ENCODE results near the gene ZNF556.

ZNF556 gene

GRCh38 chr19:2912306-2912705 lies 45.2 kb downstream of the ZNF556 start:
- no peak overlapping the region for H3K27ac ChIP-seq (ENCODE audit: low read length)
- H3K36me3 ChIP-seq (ENCODE audit: control insufficient read depth in 2 of 2, insufficient read depth in 2 of 2, low read length in 2 of 2), result peaks cover 6 to 10% of the 10 kb centered on the region in 2 donors
- no peak overlapping the region for H3K9ac ChIP-seq (ENCODE audit: low read length in 2 of 2)
- H3K27me3 ChIP-seq (ENCODE audit: control insufficient read depth in 1 of 2, insufficient read depth in 2 of 2, low read length in 2 of 2), result no peaks in the 10 kb centered on the region
- peaks cover 4 to 5% of the 10 kb centered on the region in 2 donors for H3K9me3 ChIP-seq (ENCODE audit: control insufficient read depth in 2 of 2, low read length in 2 of 2)
- H3K4me3 ChIP-seq (ENCODE audit: low read length in 2 of 2), result no peak overlapping the region
- no peaks in the 10 kb centered on the region for H3K4me1 ChIP-seq (ENCODE audit: control insufficient read depth, insufficient read depth, low read length)

GRCh38 chr19:2917275-2918184 lies 50.4 kb downstream of the ZNF556 start:
- no peak overlapping the region for H3K4me3 ChIP-seq (ENCODE audit: low read length in 2 of 2)
- H3K36me3 ChIP-seq (ENCODE audit: control insufficient read depth in 2 of 2, insufficient read depth in 2 of 2, low read length in 2 of 2), result peaks cover 16 to 21% of the 10 kb centered on the region in 2 donors

GRCh38 chr19:2922987-2923386 lies 55.9 kb downstream of the ZNF556 start:
- Histone ChIP-seq H3K4me3 (ENCODE audit: low read length in 2 of 2) (no peak overlapping the region), H3K9me3 (ENCODE audit: control insufficient read depth in 2 of 2, low read length in 2 of 2) (peaks cover 0 to under 1% of the 10 kb centered on the region in 2 donors), H3K27me3 (ENCODE audit: control insufficient read depth in 1 of 2, insufficient read depth in 2 of 2, low read length in 2 of 2) (no peaks in the 10 kb centered on the region), H3K27ac (ENCODE audit: low read length) (no peak overlapping the region), H3K36me3 (ENCODE audit: control insufficient read depth in 2 of 2, insufficient read depth in 2 of 2, low read length in 2 of 2) (peaks cover 3 to 4% of the 10 kb centered on the region in 2 donors), H3K9ac (ENCODE audit: low read length in 2 of 2) (no peak overlapping the region), H3K4me1 (ENCODE audit: control insufficient read depth, insufficient read depth, low read length) (no peaks in the 10 kb centered on the region)

More at GRCh38 chr19:2917275-2918184, 50.4 kb downstream of the ZNF556 start:
- no peak overlapping the region for H3K9ac ChIP-seq (ENCODE audit: low read length in 2 of 2)
- H3K27me3 ChIP-seq (ENCODE audit: control insufficient read depth in 1 of 2, insufficient read depth in 2 of 2, low read length in 2 of 2), result no peaks in the 10 kb centered on the region
- H3K4me1 ChIP-seq (ENCODE audit: control insufficient read depth, insufficient read depth, low read length), result no peaks in the 10 kb centered on the region
- peaks cover 6 to 12% of the 10 kb centered on the region in 2 donors for H3K9me3 ChIP-seq (ENCODE audit: control insufficient read depth in 2 of 2, low read length in 2 of 2)
- no peak overlapping the region for H3K27ac ChIP-seq (ENCODE audit: low read length)

- H3K27ac ChIP-seq (ENCODE audit: low read length), result no peak overlapping the region
- H3K9ac ChIP-seq (ENCODE audit: low read length in 2 of 2), result no peak overlapping the region
- no peaks in the 10 kb centered on the region for H3K4me1 ChIP-seq (ENCODE audit: control insufficient read depth, insufficient read depth, low read length)
- H3K9me3 ChIP-seq (ENCODE audit: control insufficient read depth in 2 of 2, low read length in 2 of 2), result no peaks in the 10 kb centered on the region
- no peak overlapping the region for H3K4me3 ChIP-seq (ENCODE audit: low read length in 2 of 2)
- H3K27me3 ChIP-seq (ENCODE audit: control insufficient read depth in 1 of 2, insufficient read depth in 2 of 2, low read length in 2 of 2), result no peaks in the 10 kb centered on the region
- no peaks in the 10 kb centered on the region for H3K36me3 ChIP-seq (ENCODE audit: control insufficient read depth in 2 of 2, insufficient read depth in 2 of 2, low read length in 2 of 2)
Observed at GRCh38 chr19:2923510-2923909, 56.4 kb downstream of the ZNF556 start.

- Histone ChIP-seq H3K36me3 (ENCODE audit: control insufficient read depth in 2 of 2, insufficient read depth in 2 of 2, low read length in 2 of 2) (peaks cover 0 to 2% of the 10 kb centered on the region in 2 donors), H3K27ac (ENCODE audit: low read length) (no peak overlapping the region), H3K9me3 (ENCODE audit: control insufficient read depth in 2 of 2, low read length in 2 of 2) (peaks cover 4 to 6% of the 10 kb centered on the region in 2 donors), H3K27me3 (ENCODE audit: control insufficient read depth in 1 of 2, insufficient read depth in 2 of 2, low read length in 2 of 2) (no peaks in the 10 kb centered on the region), H3K4me1 (ENCODE audit: control insufficient read depth, insufficient read depth, low read length) (no peaks in the 10 kb centered on the region), H3K9ac (ENCODE audit: low read length in 2 of 2) (no peak overlapping the region), H3K4me3 (ENCODE audit: low read length in 2 of 2) (no peak overlapping the region)
Observed at GRCh38 chr19:2926341-2927031, 59.4 kb downstream of the ZNF556 start.

GRCh38 chr19:2927032-2927430 lies 59.9 kb downstream of the ZNF556 start:
- H3K36me3 ChIP-seq (ENCODE audit: control insufficient read depth in 2 of 2, insufficient read depth in 2 of 2, low read length in 2 of 2), result peaks cover 0 to 2% of the 10 kb centered on the region in 2 donors
- no peak overlapping the region for H3K27ac ChIP-seq (ENCODE audit: low read length)
- H3K9me3 ChIP-seq (ENCODE audit: control insufficient read depth in 2 of 2, low read length in 2 of 2), result peaks cover 4 to 8% of the 10 kb centered on the region in 2 donors
- no peak overlapping the region for H3K9ac ChIP-seq (ENCODE audit: low read length in 2 of 2)
- no peak overlapping the region for H3K4me3 ChIP-seq (ENCODE audit: low read length in 2 of 2)
- H3K4me1 ChIP-seq (ENCODE audit: control insufficient read depth, insufficient read depth, low read length), result no peaks in the 10 kb centered on the region
- H3K27me3 ChIP-seq (ENCODE audit: control insufficient read depth in 1 of 2, insufficient read depth in 2 of 2, low read length in 2 of 2), result no peaks in the 10 kb centered on the region

Measured in stomach smooth muscle (tissue), 2 donors.